Right atrium auricular region (tissue), 2 donors: Measurements from ENCODE around the gene AUH. TPM values are rescaled to one million over a fixed set of nuclear protein-coding genes. Genes with fewer than 3 reads are reported as not detected.

Experiments used
- DNase-seq: peaks from one replicate; pipeline ENCODE4 v3.0.0-alpha.2; 2019; ENCODE audit warnings: low spot score
- H3K27ac ChIP-seq, 2 donors: fragments of 200-600 bp; sonication (generic); 1 replicate in 1 of 2; 2 replicates in 1 of 2; pipeline ENCODE4 v1.5.1; 2016 to 2019
- H3K27me3 ChIP-seq, 2 donors: fragments of 200-600 bp; sonication (generic); one replicate each; pipeline versions ENCODE4 v1.5.1 to v1.6.0; 2017 to 2019
- H3K36me3 ChIP-seq: fragments of 200-600 bp; sonication (generic); one replicate; pipeline ENCODE4 v1.5.1; 2016
- H3K4me1 ChIP-seq, 2 donors: fragments of 200-600 bp; sonication (generic); one replicate each; pipeline versions ENCODE4 v1.5.1 to v1.6.0; 2017 to 2019
- H3K4me3 ChIP-seq, 2 donors: fragments of 200-600 bp; sonication (generic); 1 replicate in 1 of 2; 2 replicates in 1 of 2; pipeline ENCODE4 v1.5.1; 2017 to 2019; ENCODE audit warnings: mild to moderate bottlenecking in 1 of 2, moderate library complexity in 1 of 2
- H3K9me3 ChIP-seq, 2 donors: fragments of 200-600 bp; sonication (generic); one replicate each; pipeline ENCODE4 v1.5.1; 2019
- CTCF ChIP-seq, 2 donors: fragments of 200-600 bp; sonication (generic); IDR thresholded peaks; one replicate each; pipeline ENCODE4 v1.5.1; 2019; ENCODE audit warnings: antibody characterized with exemption in 2 of 2
- total RNA-seq, 2 donors: library from RNA; depleted of rRNA; stranded (reverse); fragments of >200 nt; gene quantifications; one replicate each; pipeline ENCODE4 v1.1.0, GENCODE V29; 2016

The AUH gene
- total RNA-seq, 2 donors from 2014 or later, result 16.3 to 50.4 TPM

DNA sequence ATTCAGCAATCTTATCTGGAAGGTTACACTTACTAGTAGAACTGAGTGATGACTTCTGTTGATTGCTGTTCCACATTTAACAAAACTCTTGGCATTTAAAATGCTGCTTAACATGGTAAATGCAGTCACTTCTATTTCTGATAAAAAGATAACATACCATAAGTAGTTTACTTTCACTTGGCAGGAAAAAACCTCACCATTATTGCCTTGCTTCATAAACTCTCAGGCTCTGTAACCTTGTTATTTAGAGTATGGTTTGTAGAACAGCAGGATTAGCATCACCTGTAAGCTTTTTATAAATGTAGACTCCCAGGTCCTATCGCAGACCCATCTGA lies 55.5 kb downstream of the AUH start:
- DNase-seq, result no peak
- Histone ChIP-seq H3K4me1 (peaks cover 0 to 17% of the 10 kb centered on the region in 2 donors), H3K27me3 (no peaks in the 10 kb centered on the region), H3K9me3 (no peaks in the 10 kb centered on the region), H3K27ac (no peak overlapping the region), H3K36me3 (no peaks in the 10 kb centered on the region), H3K4me3 (no peak overlapping the region)
- TF ChIP-seq CTCF (IDR thresholded peaks at IDR 0.05), result no peak

GRCh38 chr9:91305596-91306295 lies 56.0 kb downstream of the AUH start:
- no peak overlapping the region for H3K27ac ChIP-seq
- H3K27me3 ChIP-seq, result no peaks in the 10 kb centered on the region
- DNase-seq, result no peak
- no peak for TF ChIP-seq CTCF (IDR thresholded peaks at IDR 0.05)
- H3K4me1 ChIP-seq, result peaks cover 0 to 17% of the 10 kb centered on the region in 2 donors
- no peaks in the 10 kb centered on the region for H3K9me3 ChIP-seq
- no peaks in the 10 kb centered on the region for H3K36me3 ChIP-seq
- no peak overlapping the region for H3K4me3 ChIP-seq

GRCh38 chr9:91303741-91304415 lies 57.8 kb downstream of the AUH start:
- no peak overlapping the region for H3K27ac ChIP-seq
- no peak for TF ChIP-seq CTCF (IDR thresholded peaks at IDR 0.05)
- no peak for DNase-seq
- H3K4me3 ChIP-seq, result no peak overlapping the region
- no peaks in the 10 kb centered on the region for H3K36me3 ChIP-seq
- no peaks in the 10 kb centered on the region for H3K9me3 ChIP-seq
- H3K27me3 ChIP-seq, result no peaks in the 10 kb centered on the region
- peaks cover 0 to 17% of the 10 kb centered on the region in 2 donors for H3K4me1 ChIP-seq

GRCh38 chr9:91302831-91303230 lies 58.9 kb downstream of the AUH start:
- no peak for TF ChIP-seq CTCF (IDR thresholded peaks at IDR 0.05)
- Histone ChIP-seq H3K27ac (peak overlapping the region; percentile 29 to 42), H3K9me3 (no peaks in the 10 kb centered on the region), H3K4me3 (no peak overlapping the region), H3K27me3 (no peaks in the 10 kb centered on the region), H3K4me1 (peaks cover 0 to 17% of the 10 kb centered on the region in 2 donors), H3K36me3 (no peaks in the 10 kb centered on the region)
- no peak for DNase-seq

DNA sequence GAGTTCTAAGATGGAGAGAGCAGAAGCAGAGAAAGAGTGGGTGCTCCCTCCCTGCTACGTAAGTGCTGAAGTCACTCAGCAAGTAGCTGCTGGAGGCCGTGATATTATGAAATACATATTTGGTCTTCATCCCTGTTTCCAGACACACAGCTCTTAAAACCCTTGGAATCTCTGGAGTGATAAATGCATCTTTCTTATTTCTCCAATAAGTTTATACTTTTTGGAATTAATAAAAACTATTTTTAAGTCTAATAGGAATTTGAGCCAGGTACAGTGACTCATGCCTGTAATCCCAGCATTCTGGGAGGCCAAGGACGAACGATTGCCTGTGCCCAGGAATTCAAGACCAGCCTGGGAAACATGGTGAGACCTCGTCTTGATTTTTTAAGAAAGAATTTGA lies 60.6 kb downstream of the AUH start:
- Histone ChIP-seq H3K9me3 (no peaks in the 10 kb centered on the region), H3K27ac (no peak overlapping the region), H3K36me3 (peaks cover 10% of the 10 kb centered on the region), H3K4me3 (no peak overlapping the region), H3K4me1 (peaks cover 0 to 17% of the 10 kb centered on the region in 2 donors), H3K27me3 (no peaks in the 10 kb centered on the region)
- TF ChIP-seq CTCF (IDR thresholded peaks at IDR 0.05), result no peak
- DNase-seq, result no peak
